HS-5 (cell line): ENCODE results near the gene ZBTB17.
"Not testable (repeated sequence)": the region's sequence is repeated elsewhere in the genome, so short reads cannot be mapped to it uniquely, and the experiment has no call there.

Source experiments
- DNase-seq: peaks from one replicate; pipeline ENCODE4 v3.0.0-alpha.2; 2012; ENCODE audit warnings: low read depth

ZBTB17 gene

DNA sequence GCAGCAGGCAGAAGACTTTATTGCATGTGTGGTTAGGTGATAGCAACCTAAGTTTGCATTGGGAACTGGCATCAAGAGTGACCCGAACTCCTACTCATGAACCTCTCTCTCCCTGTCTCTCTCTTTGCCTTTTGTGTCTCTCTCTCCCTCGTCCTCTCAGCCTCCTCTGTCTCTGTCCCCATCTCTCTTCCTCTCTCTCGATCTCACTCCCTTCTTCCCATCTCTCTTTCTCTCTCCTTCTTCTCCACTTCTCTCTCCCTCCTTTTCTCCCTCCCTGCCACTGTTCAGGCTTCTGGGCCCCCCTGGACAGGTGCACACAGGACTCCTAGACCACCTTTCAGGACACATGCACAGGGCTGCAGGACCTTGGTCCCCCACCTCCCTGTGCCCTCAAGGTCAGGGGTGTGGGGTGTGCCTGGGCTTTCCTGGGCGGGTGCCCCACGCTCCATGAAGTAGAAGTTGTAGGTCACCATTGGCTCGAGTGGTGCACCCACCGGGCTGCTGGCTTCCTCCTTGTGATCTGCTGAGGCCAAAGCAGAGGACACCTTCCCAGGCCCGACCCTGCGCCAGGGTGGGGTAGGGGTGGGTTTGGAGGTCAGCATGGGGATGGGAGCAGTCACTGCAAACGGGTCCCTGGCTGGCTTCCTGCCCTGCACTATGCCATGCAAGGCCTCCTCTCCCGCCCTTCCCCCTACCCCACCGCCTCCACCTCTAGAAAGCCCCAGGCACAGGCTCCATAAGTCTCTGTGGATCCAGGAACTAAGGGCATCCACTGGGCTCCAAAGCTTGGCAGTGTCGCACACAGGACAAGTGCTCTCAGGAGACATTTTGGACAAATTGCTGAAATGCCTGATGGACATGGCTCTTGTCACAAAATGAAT is 13.2 kb upstream of the ZBTB17 start:
- DNase-seq: no peak

GRCh38 chr1:15985611-15986297 is 9.9 kb upstream of the ZBTB17 start:
- no peak for DNase-seq

- no peak for DNase-seq
Observed at GRCh38 chr1:15983275-15983674, 7.4 kb upstream of the ZBTB17 start.

- no peak for DNase-seq
Observed at GRCh38 chr1:15981679-15982078, 5.8 kb upstream of the ZBTB17 start.

DNA sequence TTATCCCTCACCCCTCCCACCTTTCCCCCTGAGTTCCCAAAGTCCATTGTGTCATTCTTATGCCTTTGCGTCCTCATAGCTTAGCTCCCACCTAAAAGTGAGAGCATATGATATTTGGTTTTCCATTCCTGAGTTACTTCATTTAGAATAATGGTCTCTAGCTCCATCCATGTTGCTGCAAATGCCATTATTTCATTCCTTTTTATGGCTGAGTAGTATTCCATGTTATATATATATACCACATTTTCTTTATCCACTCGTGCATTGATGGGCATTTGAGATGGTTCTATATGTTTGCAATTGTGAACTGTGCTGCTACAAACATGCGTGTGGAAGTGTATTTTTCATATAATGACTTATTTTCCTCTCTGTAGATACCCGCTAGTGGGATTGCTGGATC is 2.0 kb upstream of the ZBTB17 start:
- DNase-seq: not testable (repeated sequence)

- DNase-seq: no peak
Observed at GRCh38 chr1:15975358-15975804, 520 bp downstream of the ZBTB17 start.

DNA sequence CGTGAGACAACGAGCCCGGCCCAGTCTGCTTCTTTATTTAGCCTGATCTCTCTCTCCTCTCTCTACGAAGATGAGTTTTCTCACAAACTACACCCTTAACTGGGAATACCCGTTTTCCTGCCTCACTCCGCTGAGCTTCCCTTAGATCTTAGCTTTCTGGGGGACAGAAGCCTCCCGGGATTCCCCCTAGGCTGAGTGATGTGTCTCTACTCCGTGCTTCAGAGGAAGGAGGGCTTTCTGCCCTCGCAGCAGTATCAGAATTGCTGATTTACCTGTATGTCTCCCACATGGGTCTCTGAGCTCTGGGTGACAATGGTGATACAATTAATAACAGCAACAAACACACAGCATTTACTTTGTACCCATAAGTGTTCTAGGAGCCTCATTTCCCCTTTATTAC is 1.0 kb downstream of the ZBTB17 start:
- no peak for DNase-seq

- no peak for DNase-seq
Observed at GRCh38 chr1:15973772-15974171, 2.1 kb downstream of the ZBTB17 start.

DNA sequence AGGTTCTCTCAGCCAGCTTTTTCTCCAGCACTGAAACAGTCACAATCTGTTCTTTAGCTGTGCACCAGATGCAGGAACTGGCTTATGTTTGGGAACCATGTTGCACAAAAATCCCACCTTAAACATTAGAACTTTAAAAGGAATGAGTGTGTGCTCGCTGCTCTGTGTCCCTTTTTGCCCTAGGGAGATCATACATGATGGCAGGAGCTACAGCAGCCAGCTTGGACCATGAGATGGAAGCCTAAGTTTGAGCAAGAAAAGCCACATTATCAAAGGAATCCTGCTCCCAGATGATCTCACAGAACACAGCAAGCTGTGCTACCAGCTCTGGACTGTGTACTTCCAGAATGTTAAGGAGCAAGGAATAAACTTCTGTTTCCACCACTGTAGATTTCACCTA is 3.5 kb downstream of the ZBTB17 start:
- DNase-seq: no peak

GRCh38 chr1:15970911-15971310 is 5.0 kb downstream of the ZBTB17 start:
- DNase-seq: no peak

- DNase-seq: no peak
Observed at GRCh38 chr1:15969321-15969880, 6.5 kb downstream of the ZBTB17 start.

- no peak for DNase-seq
Observed at GRCh38 chr1:15968172-15968571, 7.7 kb downstream of the ZBTB17 start.

DNA sequence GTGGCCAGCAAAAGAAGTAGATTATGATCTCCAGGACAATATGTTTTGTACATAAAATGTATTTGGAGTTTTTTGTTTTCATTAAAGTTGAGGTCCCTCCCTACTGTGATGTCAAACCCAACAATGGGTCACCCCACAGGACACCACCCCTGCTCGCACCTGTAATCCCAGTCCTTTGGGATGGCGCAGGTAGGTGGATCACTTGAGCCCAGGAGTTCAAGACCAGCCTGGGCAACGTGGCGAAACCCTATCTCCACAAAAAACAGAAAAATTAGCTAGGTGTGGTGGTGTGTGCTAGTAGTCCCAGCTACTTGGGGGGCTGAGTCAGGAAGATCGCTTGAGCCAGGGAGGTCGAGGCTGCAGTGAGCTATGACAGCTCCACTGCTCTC is 9.0 kb downstream of the ZBTB17 start:
- DNase-seq: no peak

GRCh38 chr1:15966081-15966955 is 9.6 kb downstream of the ZBTB17 start:
- no peak for DNase-seq

DNA sequence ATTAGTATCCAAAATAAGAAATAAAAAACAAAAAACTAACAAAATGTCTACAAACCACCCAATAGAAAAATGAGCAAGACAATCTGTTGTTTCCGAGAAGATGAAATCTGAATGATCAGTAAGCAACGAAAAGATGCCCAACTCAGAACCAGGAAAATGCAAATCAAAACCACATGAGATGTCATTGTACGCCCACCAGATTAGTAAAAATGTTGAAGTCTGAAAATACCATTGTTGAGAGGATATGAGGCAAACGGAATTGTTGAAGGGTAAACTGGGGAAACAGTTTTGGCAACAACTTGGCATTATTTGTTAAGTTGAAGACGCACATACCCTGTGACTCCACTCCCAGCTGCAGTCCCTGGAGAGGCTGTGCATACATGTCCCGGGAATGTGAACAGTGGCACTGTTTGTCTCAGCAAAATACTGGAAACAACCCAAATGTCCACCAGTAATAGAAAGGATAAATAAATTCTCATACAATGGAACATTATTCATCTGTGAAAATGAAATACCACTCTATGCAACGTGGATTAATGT is 10.6 kb downstream of the ZBTB17 start:
- peak; percentile 47 for DNase-seq

DNA sequence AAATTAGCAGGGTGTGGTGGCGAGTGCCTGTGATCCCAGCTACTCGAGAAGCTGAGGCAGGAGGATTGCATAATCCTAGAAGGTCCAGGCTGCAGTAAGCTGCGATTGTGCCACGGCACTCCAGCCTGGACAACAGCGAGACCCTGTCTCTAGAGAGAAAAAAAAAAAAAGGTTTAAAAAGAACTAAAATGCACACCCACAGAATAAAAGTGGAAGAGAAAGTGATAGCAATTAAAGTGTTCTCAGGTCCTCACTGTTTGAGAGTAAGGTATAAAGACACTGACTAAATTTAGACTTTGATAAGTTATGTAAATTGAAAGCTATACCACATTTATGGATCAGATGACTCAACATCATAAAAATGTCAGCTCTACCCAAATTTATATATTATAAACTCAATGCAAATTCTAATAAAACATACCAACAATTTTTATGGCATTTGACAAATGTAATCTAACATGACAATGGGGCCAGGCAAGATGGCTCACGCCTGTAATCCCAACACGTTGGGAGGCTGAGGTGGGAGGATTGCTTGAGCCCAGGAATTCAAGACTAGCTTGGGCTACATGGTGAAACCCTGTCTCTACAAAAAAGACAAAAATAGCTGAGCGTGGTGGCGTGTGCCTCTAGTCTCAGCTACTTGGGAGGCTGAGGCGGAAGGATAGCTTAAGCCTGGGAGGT is 11.8 kb downstream of the ZBTB17 start:
- no peak for DNase-seq

DNA sequence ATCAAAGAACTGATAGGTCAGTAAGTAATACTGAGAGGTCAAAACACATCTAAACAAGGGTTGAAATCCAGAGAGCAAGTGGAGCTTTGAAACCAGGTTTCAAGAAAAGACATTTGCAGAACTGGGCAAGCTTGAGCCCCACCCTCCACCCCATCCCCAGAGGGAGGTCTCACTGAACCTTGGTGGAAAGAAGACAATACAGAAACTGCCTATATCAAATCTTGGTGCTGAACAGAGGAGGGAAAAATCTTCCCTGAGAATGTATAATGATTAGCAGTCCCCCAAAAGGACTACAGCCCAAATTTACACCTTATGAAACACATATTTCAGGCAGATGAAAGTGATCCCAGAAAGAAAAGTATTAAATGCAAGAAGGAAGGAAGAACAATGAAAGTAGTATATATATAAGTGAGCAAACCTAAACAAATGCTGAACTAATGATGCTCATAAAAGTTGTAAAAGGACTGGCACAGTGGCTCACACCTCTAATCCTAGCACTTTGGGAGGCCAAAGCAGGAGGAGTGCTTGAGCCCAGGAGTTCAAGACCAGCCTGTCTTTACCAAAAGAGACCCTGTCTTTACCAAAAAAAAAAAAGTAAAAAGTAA is 12.4 kb downstream of the ZBTB17 start:
- DNase-seq: no peak

DNA sequence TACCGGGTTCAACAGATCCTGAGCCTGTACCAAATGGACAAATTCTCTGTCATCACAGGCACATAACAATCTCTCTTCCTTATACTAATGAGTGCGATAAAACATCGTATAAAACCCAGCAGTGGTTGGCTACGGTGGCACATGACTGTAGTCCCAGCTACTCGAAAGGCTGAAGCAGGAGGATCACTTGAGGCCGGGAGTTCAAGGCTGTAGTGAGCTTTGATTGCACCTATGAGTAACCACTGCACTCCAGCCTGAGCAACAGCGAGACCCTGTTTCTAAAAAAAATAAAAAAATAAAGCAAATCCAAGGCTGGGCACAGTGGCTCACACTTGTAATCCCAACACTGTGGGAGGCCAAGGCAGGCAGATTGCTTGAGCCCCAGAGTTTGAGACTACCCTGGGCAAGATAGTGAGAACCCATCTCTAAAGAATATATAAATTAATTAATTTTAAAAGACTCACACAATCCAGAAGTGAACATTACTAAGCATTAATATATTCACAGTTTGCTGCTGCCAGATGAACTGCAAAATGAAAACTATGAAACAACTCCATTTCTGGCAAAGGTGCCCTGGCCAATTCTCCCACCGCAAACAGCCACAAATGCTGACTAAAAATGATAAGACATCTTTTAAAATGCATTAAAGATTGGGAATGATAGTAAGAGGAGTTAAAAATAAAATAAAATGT is 13.1 kb downstream of the ZBTB17 start:
- DNase-seq: no peak

- no peak for DNase-seq
Observed at GRCh38 chr1:15962176-15962575, 13.7 kb downstream of the ZBTB17 start.

DNA sequence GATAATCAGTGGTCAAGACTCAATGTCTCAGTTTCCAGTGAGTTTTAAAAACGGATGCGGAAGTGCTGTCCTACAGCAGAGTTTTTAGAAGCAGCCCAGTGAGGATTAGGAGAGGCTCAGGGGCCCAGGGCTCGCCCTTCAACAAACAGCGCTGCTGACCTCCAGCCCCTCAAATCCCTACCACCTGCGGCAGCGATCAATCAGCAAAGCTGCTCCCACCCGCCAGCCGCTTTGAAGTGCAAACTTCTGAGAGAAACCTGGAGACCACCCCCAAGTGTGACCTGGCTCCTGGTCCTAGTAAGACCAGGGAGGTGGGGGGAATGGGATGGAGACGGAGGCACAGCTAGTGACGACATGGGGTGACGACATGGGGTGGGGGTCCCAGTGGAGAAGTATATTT is 14.4 kb downstream of the ZBTB17 start:
- no peak for DNase-seq
